Coronary artery (tissue), 2 donors: ENCODE measurements around the gene ZNF878.
"Not testable (repeated sequence)": the region's sequence is repeated elsewhere in the genome, so short reads cannot be mapped to it uniquely, and the experiment has no call there.

Source experiments
- DNase-seq: peaks from one replicate; pipeline ENCODE4 v3.0.0-alpha.2; 2017; ENCODE audit warnings: low spot score
- H3K27ac ChIP-seq, 2 donors: fragments of 200-600 bp; sonication (generic); one replicate each; pipeline ENCODE4 v1.5.1; 2016 to 2019
- H3K4me3 ChIP-seq: fragments of 200-600 bp; sonication (generic); 2 replicates; pipeline ENCODE4 v1.5.1; 2016; ENCODE audit warnings: mild to moderate bottlenecking, moderate library complexity
- TF ChIP-seq, protein P1 (sequence below): fragments of 200-600 bp; sonication (generic); IDR thresholded peaks from one replicate; pipeline ENCODE4 v1.5.1; 2019; ENCODE audit warnings: antibody characterized with exemption

The ZNF878 gene

DNA sequence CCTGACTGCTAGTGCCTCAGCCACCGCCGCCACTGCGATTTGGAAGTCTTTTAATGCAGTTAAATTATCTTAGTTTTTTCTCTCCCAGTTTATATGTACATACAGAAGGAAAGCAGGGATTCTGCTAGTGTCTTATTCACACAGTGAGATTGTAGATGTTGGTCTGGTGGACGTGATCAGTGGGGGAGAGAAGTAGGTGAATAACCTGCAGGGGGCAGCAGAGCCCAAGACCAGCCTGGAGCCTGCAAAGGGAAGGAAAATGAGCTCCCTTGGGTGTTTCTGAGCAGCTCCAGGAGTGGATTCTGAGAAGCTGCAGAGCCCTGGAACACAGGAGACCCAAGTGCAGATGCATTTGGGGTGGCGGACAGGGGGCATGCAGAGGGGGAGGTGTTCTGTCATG lies 38.0 kb upstream of the ZNF878 start:
- no peak overlapping the region for H3K4me3 ChIP-seq
- DNase-seq = peak; percentile 73
- TF ChIP-seq, protein P1, sequence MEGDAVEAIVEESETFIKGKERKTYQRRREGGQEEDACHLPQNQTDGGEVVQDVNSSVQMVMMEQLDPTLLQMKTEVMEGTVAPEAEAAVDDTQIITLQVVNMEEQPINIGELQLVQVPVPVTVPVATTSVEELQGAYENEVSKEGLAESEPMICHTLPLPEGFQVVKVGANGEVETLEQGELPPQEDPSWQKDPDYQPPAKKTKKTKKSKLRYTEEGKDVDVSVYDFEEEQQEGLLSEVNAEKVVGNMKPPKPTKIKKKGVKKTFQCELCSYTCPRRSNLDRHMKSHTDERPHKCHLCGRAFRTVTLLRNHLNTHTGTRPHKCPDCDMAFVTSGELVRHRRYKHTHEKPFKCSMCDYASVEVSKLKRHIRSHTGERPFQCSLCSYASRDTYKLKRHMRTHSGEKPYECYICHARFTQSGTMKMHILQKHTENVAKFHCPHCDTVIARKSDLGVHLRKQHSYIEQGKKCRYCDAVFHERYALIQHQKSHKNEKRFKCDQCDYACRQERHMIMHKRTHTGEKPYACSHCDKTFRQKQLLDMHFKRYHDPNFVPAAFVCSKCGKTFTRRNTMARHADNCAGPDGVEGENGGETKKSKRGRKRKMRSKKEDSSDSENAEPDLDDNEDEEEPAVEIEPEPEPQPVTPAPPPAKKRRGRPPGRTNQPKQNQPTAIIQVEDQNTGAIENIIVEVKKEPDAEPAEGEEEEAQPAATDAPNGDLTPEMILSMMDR = peak; percentile 35
- no peak overlapping the region for H3K27ac ChIP-seq

DNA sequence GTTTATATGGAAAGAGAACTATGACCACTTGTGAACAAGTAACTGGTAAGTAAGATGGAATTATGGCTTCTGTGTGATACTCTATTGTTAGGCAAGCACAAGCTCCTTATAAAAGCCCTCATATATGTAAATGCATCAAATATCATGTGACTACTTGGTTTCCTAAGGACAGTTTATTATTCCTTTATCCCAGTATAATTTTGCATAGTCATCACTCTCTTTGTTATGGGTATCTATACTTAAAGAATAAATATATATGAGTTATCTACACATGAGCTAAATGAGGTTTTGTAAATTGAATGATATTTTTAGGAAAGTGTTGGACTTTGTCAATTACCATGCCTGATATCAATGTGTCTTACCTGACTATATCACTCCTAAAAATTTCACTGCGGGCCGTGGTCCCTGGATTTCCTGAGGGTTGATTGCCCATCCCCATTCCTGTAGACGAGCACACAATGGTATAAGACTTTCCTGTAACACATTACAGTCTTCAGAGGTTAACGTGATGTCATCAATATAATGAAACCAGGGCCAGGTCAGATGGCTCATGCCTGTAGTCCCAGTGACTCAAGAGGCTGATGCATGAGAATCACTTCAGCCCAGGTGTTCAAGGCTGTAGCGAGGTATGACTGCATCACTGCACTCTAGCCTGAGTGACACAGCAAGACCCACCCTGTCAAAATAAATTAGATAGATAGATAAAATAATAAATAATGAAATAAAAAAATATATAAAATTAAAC lies 32.5 kb upstream of the ZNF878 start:
- DNase-seq = no peak
- no peak overlapping the region for H3K27ac ChIP-seq
- TF ChIP-seq, protein P1 = no peak
- no peak overlapping the region for H3K4me3 ChIP-seq

DNA sequence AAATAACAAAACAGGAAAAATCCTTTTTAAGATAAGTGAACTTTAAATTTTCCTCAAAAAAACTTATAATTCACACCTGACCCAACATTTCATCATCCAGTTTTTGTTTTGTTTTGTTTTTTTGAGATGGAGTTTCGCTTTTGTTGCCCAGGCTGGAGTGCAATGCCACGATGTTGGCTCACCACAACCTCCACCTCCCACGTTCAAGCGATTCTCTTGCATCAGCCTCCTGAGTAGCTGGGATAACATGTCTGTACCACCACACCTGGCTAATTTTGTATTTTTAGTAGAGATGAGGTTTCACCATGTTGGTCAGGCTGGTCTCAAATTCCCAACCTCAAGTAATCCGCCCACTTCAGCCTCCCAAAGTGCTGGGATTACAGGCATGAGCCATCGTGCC lies 30.6 kb upstream of the ZNF878 start:
- H3K4me3 ChIP-seq, H3K27ac ChIP-seq, DNase-seq: not testable (repeated sequence)

DNA sequence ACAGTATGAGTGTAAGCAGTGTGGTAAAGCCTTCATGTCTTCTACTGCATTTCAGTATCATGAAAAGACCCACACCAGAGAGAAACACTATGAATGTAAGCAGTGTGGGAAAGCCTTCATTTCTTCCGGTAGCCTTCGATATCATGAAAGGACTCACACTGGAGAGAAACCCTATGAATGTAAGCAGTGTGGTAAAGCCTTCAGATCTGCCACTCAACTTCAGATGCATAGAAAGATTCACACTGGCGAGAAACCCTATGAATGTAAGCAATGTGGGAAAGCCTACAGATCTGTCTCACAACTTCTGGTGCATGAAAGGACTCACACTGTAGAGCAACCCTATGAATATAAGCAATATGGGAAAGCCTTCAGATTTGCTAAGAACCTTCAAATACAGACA lies 24.6 kb upstream of the ZNF878 start:
- DNase-seq = no peak
- H3K27ac ChIP-seq = no peak overlapping the region
- TF ChIP-seq, protein P1 = no peak
- H3K4me3 ChIP-seq = peak overlapping the region; percentile 1

DNA sequence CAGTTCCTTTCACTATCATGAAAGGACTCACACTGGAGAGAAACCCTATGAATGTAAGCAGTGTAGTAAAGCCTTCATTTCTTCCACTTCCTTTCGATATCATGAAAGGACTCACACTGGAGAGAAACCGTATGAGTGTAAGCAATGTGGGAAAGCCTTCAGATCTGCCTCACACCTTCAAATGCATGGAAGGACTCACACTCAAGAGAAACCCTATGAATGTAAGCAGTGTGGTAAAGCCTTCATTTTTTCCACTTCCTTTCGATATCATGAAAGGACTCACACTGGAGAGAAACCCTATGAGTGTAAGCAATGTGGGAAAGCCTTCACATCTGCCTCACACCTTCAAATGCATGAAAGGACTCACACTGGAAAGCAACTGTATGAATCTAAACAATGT lies 23.6 kb upstream of the ZNF878 start:
- DNase-seq, H3K27ac ChIP-seq: not testable (repeated sequence)
- peak overlapping the region; percentile 1 for H3K4me3 ChIP-seq

DNA sequence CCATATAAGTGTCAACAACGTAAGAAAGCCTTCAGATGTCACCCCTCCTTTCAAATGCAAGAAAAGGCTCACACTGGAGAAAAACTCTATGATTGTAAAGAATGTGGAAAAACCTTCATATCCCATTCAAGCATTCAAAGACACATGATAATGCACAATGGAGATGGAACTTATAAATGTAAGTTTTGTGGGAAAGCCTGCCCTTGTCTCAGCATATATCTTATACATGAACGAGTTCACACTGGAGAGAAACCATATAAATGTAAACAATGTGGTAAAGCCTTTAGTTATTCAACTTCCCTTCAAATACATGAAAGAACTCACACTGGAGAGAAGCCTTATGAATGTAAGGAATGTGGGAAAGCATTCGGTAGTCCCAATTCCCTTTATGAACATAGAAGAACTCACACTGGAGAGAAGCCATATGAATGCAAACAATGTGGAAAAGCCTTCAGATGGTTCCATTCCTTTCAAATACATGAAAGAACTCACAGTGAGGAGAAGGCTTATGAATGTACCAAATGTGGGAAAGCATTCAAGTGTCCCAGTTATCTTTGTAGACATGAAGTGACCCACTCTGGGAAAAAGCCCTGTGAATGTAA lies 22.9 kb upstream of the ZNF878 start:
- peak overlapping the region; percentile 1 for H3K4me3 ChIP-seq
- no peak for DNase-seq
- no peak overlapping the region for H3K27ac ChIP-seq
- TF ChIP-seq, protein P1 = no peak

DNA sequence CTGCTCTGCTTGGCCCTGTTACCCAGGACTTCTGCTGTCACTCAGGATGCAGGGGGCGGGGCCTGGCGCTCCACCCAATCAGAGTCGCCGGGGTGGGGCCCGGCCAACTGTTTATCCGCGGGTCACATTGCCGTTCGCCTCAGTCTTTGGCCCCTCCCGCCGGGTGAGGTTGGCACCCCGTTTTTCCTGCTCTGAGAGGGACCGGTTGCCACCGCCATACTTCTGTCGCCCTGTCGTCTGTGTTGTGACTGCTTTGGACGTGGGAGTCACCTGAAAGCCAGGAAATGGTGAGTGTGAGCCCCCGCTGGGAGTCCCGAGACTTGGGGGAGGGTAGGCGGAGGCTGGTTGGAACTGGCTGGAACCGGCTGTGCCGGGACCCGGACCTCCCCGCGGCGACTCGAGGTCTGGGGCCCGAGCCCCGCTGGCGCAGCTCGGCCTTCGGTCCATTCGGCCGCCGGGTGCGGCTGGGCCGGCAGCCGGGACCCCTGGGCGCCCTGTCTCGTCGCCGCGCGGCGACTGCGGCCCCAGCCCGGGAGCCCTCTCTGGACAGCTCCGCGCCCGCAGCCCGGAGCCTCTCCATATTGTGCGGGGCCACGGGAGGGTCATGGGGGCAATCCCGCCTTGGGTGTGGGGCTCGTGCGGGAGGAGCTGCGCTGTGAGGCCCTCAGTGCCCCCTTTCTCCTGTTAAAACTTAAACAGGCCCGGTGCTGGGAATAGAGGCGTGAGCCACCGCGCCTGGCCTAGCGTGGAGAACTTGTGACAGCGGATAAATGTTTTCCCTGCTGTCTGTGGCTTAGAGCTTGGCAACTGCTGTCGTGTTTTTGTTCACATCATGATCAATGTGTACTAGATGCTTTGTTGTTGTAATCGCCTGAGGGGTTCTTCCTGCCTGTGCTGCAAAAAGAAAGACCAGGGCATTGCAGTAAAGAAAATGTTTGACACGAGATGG lies 12.1 kb upstream of the ZNF878 start, which contains the start of gene ZNF844:
TSS of gene ZNF844 (plus strand) at position 142 of the 949 bp plus-strand sequence. CDS start at position 285, 143 bp downstream.
- peak; percentile 97 for DNase-seq
- TF ChIP-seq, protein P1 = no peak
- Histone ChIP-seq H3K27ac (peak within 1 kb of the TSS; percentile 93 to 94), H3K4me3 (peak within 1 kb of the TSS; percentile 80)
